Hepatocyte (in vitro differentiated cells): ENCODE measurements around the gene STYK1.

Experiments
- CTCF ChIP-seq: fragments of 200-600 bp; sonication (generic); IDR thresholded peaks from 2 replicates; pipeline ENCODE4 v1.5.1; 2016; ENCODE audit warnings: antibody characterized with exemption, mild to moderate bottlenecking; ENCODE audit not compliant: poor library complexity
- EZH2 ChIP-seq: fragments of 200-600 bp; sonication (generic); IDR thresholded peaks from 2 replicates; pipeline ENCODE4 v1.6.1; 2016; ENCODE audit warnings: antibody characterized with exemption, mild to moderate bottlenecking, borderline replicate concordance

DNA sequence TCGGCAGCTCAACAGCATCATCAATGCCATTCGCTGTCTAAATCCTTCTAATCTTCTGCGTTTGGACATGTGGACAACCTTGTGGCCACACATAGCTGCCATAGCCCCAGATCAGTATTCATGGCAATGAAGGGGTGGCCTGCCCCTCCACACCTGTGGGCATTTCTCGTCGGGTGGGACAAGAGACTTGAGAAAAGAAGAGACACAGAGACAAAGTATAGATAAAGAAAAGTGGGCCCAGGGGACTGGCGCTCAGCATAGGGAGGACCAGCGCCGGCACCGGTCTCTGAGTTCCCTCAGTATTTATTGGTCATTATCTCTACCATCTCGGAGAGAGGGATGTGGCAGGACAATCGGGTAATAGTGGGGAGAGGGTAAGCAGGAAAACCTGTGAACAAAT is 102.7 kb downstream of the STYK1 start:
- no peak for TF ChIP-seq CTCF
- TF ChIP-seq EZH2, result no peak
